ENCODE results near the gene MFF. TPM values are rescaled to one million over a fixed set of nuclear protein-coding genes. Genes with fewer than 3 reads are reported as not detected.
A peak's percentile ranks its signal among the peaks of the same experiment; 100 is the strongest.

Gene MFF
- total RNA-seq, 1 donor: 85.9 TPM

DNA sequence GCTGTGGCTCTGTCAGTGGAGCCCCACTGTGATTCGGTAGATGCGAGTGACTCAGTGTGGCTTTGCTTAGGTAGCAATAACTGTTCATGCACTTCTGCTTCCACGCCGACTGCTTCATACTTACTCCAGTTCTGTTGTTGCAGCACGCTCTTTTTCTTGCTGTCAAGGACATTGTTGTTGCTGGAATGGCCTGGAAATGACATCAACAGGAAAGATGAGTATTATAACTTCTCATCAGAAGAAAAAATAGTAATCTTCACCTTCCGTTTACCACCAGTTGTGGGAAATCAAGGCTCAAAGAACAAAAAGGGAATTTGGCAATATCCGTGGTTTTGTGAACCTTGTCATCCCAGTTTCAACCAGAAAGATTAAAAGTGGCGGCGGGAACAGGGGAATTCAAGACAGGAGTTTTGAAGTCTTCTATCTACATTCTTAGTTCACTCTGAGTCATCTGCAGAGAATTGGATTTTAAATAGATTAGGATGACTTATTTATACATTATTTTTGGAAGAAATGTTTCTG is 45.8 kb downstream of the MFF start:
- peak; percentile 21 for DNase-seq (ENCODE audit: low read depth)
- TF ChIP-seq, protein P1, sequence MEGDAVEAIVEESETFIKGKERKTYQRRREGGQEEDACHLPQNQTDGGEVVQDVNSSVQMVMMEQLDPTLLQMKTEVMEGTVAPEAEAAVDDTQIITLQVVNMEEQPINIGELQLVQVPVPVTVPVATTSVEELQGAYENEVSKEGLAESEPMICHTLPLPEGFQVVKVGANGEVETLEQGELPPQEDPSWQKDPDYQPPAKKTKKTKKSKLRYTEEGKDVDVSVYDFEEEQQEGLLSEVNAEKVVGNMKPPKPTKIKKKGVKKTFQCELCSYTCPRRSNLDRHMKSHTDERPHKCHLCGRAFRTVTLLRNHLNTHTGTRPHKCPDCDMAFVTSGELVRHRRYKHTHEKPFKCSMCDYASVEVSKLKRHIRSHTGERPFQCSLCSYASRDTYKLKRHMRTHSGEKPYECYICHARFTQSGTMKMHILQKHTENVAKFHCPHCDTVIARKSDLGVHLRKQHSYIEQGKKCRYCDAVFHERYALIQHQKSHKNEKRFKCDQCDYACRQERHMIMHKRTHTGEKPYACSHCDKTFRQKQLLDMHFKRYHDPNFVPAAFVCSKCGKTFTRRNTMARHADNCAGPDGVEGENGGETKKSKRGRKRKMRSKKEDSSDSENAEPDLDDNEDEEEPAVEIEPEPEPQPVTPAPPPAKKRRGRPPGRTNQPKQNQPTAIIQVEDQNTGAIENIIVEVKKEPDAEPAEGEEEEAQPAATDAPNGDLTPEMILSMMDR (IDR thresholded peaks at IDR 0.05; ENCODE audit: insufficient read depth, low read depth, low read length): no peak
- H3K4me3 ChIP-seq (ENCODE audit: low read depth, low read length): no peak overlapping the region

DNA sequence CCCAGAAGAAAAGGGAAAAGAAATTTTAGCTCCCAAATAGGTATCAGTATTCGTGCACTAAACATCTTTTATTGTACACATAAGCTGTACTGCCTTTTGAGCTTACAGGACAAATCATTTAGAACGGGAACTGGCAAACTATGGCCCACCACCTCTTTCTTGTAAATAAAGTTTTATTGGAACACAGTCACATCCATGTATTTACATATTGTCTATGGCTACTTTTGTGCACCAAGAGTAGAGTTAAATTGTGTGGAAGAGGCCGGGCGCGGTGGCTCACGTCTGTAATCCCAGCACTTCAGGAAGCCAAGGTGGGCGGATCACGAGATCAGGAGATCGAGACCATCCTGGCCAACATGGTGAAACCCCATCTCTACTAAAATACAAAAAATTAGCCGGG is 48.3 kb downstream of the MFF start:
- DNase-seq (ENCODE audit: low read depth): no peak
- no peak overlapping the region for H3K4me3 ChIP-seq (ENCODE audit: low read depth, low read length)
- TF ChIP-seq, protein P1 (IDR thresholded peaks at IDR 0.05; ENCODE audit: insufficient read depth, low read depth, low read length): no peak

DNA sequence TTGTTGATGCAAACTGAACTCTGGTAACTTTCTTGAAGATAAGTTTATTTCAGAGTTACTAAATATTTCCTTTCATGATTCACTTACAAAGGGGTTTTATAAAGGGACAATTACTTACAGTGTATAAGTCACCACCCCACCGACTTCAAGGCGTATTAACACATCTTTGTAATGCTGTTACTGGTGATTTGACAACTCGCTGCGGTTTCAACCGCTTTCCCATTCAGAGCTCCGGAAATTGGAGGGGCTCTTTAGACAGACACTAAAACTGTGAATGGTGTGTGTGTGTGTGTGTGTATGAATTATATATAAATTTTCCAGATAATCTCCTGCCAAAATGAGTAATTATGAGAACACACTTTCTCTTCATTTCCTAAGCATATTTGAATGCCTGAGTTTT is 49.1 kb downstream of the MFF start:
- DNase-seq (ENCODE audit: low read depth): no peak
- TF ChIP-seq, protein P1 (IDR thresholded peaks at IDR 0.05; ENCODE audit: insufficient read depth, low read depth, low read length): no peak
- no peak overlapping the region for H3K4me3 ChIP-seq (ENCODE audit: low read depth, low read length)

DNA sequence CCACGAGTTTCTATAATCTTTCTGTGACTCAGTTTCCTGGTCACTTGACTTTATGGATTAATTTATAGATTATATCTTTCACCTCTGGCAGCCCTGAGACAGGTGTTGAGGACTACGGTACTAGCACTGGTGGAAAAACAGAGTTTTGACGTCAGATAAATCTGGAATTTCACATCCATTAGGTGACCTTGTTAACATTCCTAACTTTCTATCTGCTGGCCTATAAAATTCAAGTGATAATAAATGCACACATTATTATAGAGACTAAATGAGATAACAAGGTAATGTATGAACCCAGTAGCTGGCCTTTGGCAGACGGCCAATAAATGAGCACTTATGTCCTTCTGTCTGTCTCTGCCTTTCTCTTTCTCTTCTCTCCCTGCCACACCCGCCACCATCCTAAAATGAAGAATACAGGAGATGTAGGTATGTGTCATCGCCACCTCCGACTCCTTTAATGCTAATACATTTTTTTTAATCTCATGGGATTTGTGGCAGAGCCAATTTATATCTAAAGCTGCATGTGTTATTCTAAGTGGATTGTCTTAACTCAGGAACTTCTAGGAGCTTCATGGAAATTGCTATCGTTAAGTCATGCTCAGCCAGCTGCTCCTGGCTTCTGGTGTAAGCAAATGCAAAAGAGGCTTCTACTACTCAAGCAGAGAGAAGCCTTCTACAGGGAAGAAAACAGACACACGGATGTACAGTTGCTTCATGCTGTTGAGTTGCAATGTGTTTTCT is 51.8 kb downstream of the MFF start:
- peak; percentile 36 for DNase-seq (ENCODE audit: low read depth)
- TF ChIP-seq, protein P1 (IDR thresholded peaks at IDR 0.05; ENCODE audit: insufficient read depth, low read depth, low read length): no peak
- H3K4me3 ChIP-seq (ENCODE audit: low read depth, low read length): no peak overlapping the region

DNA sequence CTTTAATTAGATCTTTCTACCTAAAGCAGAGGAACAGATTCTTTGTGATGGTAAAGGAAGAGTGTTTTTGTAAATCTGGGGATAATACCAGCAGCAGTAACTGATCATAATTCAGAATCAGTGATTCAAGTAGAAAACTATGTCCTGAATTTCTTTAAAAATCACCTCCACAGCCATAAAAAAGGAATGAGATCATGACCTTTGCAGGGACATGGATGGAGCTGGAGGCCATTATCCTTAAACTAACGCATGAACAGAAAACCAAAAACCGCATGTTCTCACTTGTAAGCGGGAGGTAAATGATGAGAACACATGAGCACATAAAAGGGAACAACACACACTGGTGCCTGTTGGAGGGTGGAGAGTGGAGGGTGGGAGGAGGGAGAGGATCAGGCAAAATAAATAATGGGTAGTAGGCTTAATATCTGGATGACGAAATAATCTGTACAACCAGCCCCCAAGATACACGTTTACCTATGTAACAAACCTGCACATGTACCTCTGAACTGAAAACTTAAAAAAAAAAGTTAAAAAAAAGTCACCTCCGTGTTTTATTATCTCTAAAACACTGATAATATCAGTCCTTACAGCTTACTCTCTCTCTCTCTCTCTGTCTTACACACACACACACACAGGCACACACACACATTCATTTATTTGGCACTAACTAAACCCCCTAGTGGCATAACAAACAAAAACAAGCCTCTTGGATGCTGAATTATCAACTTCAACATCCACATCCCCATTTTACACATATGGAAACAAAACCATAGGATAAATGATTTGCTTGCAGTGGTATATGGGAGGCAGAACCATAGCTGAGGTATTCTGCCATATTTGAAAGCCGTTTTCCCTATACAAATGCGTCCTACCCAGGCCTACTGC is 52.7 kb downstream of the MFF start:
- no peak for DNase-seq (ENCODE audit: low read depth)
- no peak overlapping the region for H3K4me3 ChIP-seq (ENCODE audit: low read depth, low read length)
- TF ChIP-seq, protein P1 (IDR thresholded peaks at IDR 0.05; ENCODE audit: insufficient read depth, low read depth, low read length): no peak

DNA sequence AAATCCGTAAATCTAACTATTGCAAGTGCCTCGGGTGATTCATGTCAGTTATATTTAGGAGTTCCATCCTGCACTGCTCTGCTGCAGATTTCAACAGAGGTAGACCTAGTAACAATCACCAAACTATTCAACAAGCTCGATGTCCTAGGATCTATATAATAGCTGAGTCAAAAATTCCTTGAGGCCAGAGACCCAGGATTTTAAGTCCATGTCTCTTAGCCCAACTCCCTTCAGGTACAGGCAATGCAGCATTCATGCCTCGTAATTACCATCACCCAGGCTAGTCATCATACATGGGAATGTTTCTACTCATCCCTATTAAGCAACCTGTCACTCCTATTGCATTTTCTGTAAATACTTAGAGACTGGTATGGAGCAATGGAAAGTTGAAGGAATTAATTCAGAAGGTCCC is 53.3 kb downstream of the MFF start:
- H3K4me3 ChIP-seq (ENCODE audit: low read depth, low read length): no peak overlapping the region
- DNase-seq (ENCODE audit: low read depth): no peak
- TF ChIP-seq, protein P1 (IDR thresholded peaks at IDR 0.05; ENCODE audit: insufficient read depth, low read depth, low read length): no peak

All from fibroblast of villous mesenchyme (primary cell).